Endothelial cell of umbilical vein (primary cell): ENCODE measurements around the gene CHMP1A. TPM values are rescaled to one million over a fixed set of nuclear protein-coding genes. Genes with fewer than 3 reads are reported as not detected.

ENCODE experiments used
- BruUV-seq: library from RNA; stranded (reverse); fragments of 400-500 nt; replicated peaks from 2 replicates; lab custom pipeline; 2021; lab: Mats Ljungman, UMichigan
- CTCF ChIA-PET: fragments of 300-600, 350-600 bp; sonication (Branson Sonifier 250); formaldehyde crosslinking; loops from one replicate; lab custom pipeline; 2021; ENCODE audit warnings: antibody characterized with exemption, inconsistent platforms; lab: Charles Lee
- POLR2A ChIA-PET: fragments of 300-600, 350-600 bp; sonication (Branson Sonifier 250); formaldehyde crosslinking; loops from one replicate; lab custom pipeline; 2021; ENCODE audit warnings: antibody characterized with exemption, inconsistent platforms; lab: Charles Lee
- DNase-seq: peaks from one replicate; pipeline ENCODE4 v3.0.0-alpha.2; 2011; ENCODE audit warnings: low read depth, low spot score
- FAIRE-seq: peaks from 2 replicates; lab custom pipeline; 2011; peaks lifted over from hg19 to GRCh38; lab: Jason Lieb, UNC
- H2AFZ ChIP-seq: 2 replicates; pipeline ENCODE4 v1.6.0; 2012; ENCODE audit warnings: low read depth, low read length, control low read depth, inconsistent platforms
- H3K27ac ChIP-seq: 2 replicates; pipeline ENCODE4 v1.5.1; 2011; ENCODE audit warnings: low read depth, mild to moderate bottlenecking, control low read depth, low read length, moderate library complexity; ENCODE audit not compliant: insufficient read depth
- H3K27me3 ChIP-seq, 2 experiments: 2 replicates each; pipeline versions ENCODE4 v1.6.0 to v1.6.1; 2011; ENCODE audit warnings: low read length in 2 of 2, mixed read lengths in 1 of 2; ENCODE audit not compliant: control insufficient read depth in 2 of 2, insufficient read depth in 2 of 2
- H3K36me3 ChIP-seq, 2 experiments: 2 replicates in 1 of 2; 3 replicates in 1 of 2; pipeline ENCODE4 v1.5.1; 2011; ENCODE audit warnings: low read length in 2 of 2, mild to moderate bottlenecking in 1 of 2, moderate library complexity in 1 of 2; ENCODE audit not compliant: control insufficient read depth in 2 of 2, insufficient read depth in 2 of 2; ENCODE audit errors: extremely low read depth in 1 of 2
- H3K4me1 ChIP-seq: 3 replicates; pipeline ENCODE4 v1.5.1; 2011; ENCODE audit warnings: mild to moderate bottlenecking, low read length; ENCODE audit not compliant: control insufficient read depth, insufficient read depth; ENCODE audit errors: extremely low read depth
- H3K4me2 ChIP-seq: 2 replicates; pipeline ENCODE4 v1.6.1; 2011; ENCODE audit warnings: low read length, control low read depth, mixed read lengths; ENCODE audit not compliant: insufficient read depth
- H3K4me3 ChIP-seq, 3 experiments: fragments of 200-600 bp in 1 of 3; sonication (generic), shearing (Covaris generic) in 1 of 3; replicated peaks in 1 of 3; 2 replicates each; pipeline ENCODE4 v1.5.1; 2011 to 2016; ENCODE audit warnings: control low read depth in 3 of 3, low read length in 3 of 3, mild to moderate bottlenecking in 2 of 3, inconsistent platforms in 1 of 3, low read depth in 1 of 3, moderate library complexity in 1 of 3; ENCODE audit not compliant: insufficient read depth in 1 of 3
- H3K79me2 ChIP-seq: 2 replicates; pipeline ENCODE4 v1.6.0; 2012; ENCODE audit warnings: low read length, inconsistent platforms; ENCODE audit not compliant: control insufficient read depth, insufficient read depth
- H3K9ac ChIP-seq: replicated peaks from 2 replicates; pipeline ENCODE3; 2011; ENCODE audit warnings: low read length, control low read depth; ENCODE audit not compliant: insufficient read depth; ENCODE audit errors: extremely low read depth
- H3K9me1 ChIP-seq: replicated peaks from 3 replicates; pipeline ENCODE4 v1.6.0; 2011; ENCODE audit warnings: mild to moderate bottlenecking, low read length; ENCODE audit not compliant: control insufficient read depth, insufficient read depth; ENCODE audit errors: extremely low read depth
- H3K9me3 ChIP-seq: replicated peaks from 2 replicates; pipeline ENCODE4 v1.5.1; 2012; ENCODE audit warnings: low read length, inconsistent platforms; ENCODE audit not compliant: control insufficient read depth, insufficient read depth
- H4K20me1 ChIP-seq: replicated peaks from 2 replicates; pipeline ENCODE3; 2011; ENCODE audit warnings: mild to moderate bottlenecking, low read length; ENCODE audit not compliant: control insufficient read depth, insufficient read depth; ENCODE audit errors: extremely low read depth
- EZH2 ChIP-seq: IDR thresholded peaks from 2 replicates; pipeline ENCODE4 v1.6.1; 2012; ENCODE audit warnings: borderline replicate concordance, low read depth, mild to moderate bottlenecking, moderate library complexity, low read length, inconsistent platforms; ENCODE audit not compliant: severe bottlenecking
- FOS ChIP-seq: IDR thresholded peaks from 2 replicates; pipeline ENCODE4 v1.6.1; 2011; ENCODE audit warnings: mild to moderate bottlenecking, low read length, moderate library complexity, borderline replicate concordance; ENCODE audit not compliant: insufficient read depth
- JUN ChIP-seq: IDR thresholded peaks from 2 replicates; pipeline ENCODE4 v1.6.1; 2011; ENCODE audit warnings: borderline replicate concordance, low read depth; ENCODE audit not compliant: insufficient read length, insufficient read depth
- MAX ChIP-seq: IDR thresholded peaks from 2 replicates; pipeline ENCODE4 v1.6.1; 2011; ENCODE audit not compliant: insufficient read depth, insufficient read length
- MYC ChIP-seq: IDR thresholded peaks from one replicate; pipeline ENCODE4 v1.6.1; 2011; ENCODE audit warnings: mild to moderate bottlenecking, low read depth, low read length
- POLR2AphosphoS5 ChIP-seq: IDR thresholded peaks from 2 replicates; pipeline ENCODE4 v1.6.1; 2012; ENCODE audit warnings: low read depth, mild to moderate bottlenecking, control low read depth, low read length, moderate library complexity; ENCODE audit not compliant: insufficient read depth
- dilution Hi-C: fragments of 300-500 bp; cut with MboI; formaldehyde crosslinking; loops from one replicate; pipeline ENCODE4 v1.15.0; 2019; ENCODE audit warnings: low sequenced_read_pairs; ENCODE audit not compliant: extremely low pct_ligation_motif_present
- intact Hi-C: fragments of 100-400 bp; cut with micrococcal nuclease; formaldehyde crosslinking; loops from one replicate; pipeline ENCODE4 v1.10.0; 2022
- polyA plus RNA-seq, 4 experiments: library from polyadenylated mRNA; depleted of rRNA in 3 of 4; stranded (reverse) in 3 of 4; unstranded in 1 of 4; fragments of >200 nt; gene quantifications; 2 replicates each; pipeline versions ENCODE4 v1.2.1 to v1.2.3, GENCODE V29; 2011 to 2012; ENCODE audit warnings: missing spikeins in 1 of 4
- total RNA-seq: library from RNA; stranded (reverse); gene quantifications from 2 replicates; pipeline ENCODE4 v1.2.3, GENCODE V29; 2021

CHMP1A gene
- total and polyA plus RNA-seq, 2 donors (not counting 3 experiments of a cell fraction or from before 2014, with no cell fraction given) = 83.9 to 101 TPM

GRCh38 chr16:89621698-89622409, 35.7 kb downstream of the CHMP1A start:
- Histone ChIP-seq H3K36me3 (no peaks in the 10 kb centered on the region), H3K4me1 (peaks cover 12% of the 10 kb centered on the region), H3K9ac (no peak overlapping the region), H3K27ac (no peak overlapping the region), H3K79me2 (no peaks in the 10 kb centered on the region), H3K4me3 (no peak overlapping the region), H3K9me1 (no peaks in the 10 kb centered on the region), H3K27me3 (peaks cover 0 to 8% of the 10 kb centered on the region in 2 experiments), H4K20me1 (no peaks in the 10 kb centered on the region), H3K4me2 (no peak overlapping the region), H2AFZ (no peak overlapping the region), H3K9me3 (no peaks in the 10 kb centered on the region)
- dilution Hi-C loops (no loop called here), intact Hi-C loops (loop anchor here (5.0 kb wide), 1 partner anchor 40 kb away; no protein-coding TSS in a partner anchor)
- ChIA-PET POLR2A (no interaction called here), CTCF (no interaction called here)
- BruUV-seq = no TSS peak
- FAIRE-seq (no peak), DNase-seq (no peak)
- TF ChIP-seq JUN (no peak), FOS (no peak), MYC (no peak), EZH2 (no peak), MAX (no peak), POLR2AphosphoS5 (no peak)
